ENCODE data around the gene P2RY2. TPM values are rescaled to one million over a fixed set of nuclear protein-coding genes. Genes with fewer than 3 reads are reported as not detected.

Gene P2RY2
- total RNA-seq, 2 experiments from 2014 or later, result not detected

DNA sequence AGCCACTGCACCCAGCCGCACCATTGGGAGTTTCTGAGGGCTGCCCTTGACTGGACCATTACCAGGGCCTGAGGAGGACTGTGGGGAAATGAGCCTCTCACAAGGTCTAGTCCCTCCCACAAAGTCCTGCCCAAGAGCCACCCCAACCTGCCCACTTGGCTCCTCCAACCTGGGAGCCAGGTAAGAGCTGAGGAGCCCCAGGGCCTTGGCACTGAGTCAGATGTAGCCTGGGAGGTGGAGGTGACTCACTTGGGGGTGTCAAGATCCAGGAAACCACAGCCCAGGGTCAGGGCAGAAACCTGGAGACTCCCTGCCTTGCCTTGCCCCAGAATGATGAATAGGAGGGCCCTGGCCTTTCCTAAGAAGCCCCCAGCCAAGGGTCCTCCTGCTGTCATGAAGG, 25.8 kb upstream of the P2RY2 start:
- ChIA-PET POLR2A (no interaction called here), CTCF (no interaction called here)
- no peaks in the 10 kb centered on the region for H3K27me3 Mint-ChIP-seq
- Histone ChIP-seq H3K27ac (ENCODE audit: low read depth in 1 of 2, low read length in 2 of 2) (no peak overlapping the region), H3K4me3 (ENCODE audit: low read length) (no peak overlapping the region), H3K9me3 (ENCODE audit: control insufficient read depth in 1 of 2, insufficient read depth in 1 of 2, low read length in 2 of 2) (no peaks in the 10 kb centered on the region), H3K4me1 (ENCODE audit: insufficient read depth, low read length) (no peaks in the 10 kb centered on the region), H3K27me3 (ENCODE audit: control insufficient read depth in 1 of 2, insufficient read depth in 2 of 2, low read length in 2 of 2) (no peaks in the 10 kb centered on the region), H3K36me3 (ENCODE audit: insufficient read depth, low read length) (no peaks in the 10 kb centered on the region)
- TF ChIP-seq, protein P1, sequence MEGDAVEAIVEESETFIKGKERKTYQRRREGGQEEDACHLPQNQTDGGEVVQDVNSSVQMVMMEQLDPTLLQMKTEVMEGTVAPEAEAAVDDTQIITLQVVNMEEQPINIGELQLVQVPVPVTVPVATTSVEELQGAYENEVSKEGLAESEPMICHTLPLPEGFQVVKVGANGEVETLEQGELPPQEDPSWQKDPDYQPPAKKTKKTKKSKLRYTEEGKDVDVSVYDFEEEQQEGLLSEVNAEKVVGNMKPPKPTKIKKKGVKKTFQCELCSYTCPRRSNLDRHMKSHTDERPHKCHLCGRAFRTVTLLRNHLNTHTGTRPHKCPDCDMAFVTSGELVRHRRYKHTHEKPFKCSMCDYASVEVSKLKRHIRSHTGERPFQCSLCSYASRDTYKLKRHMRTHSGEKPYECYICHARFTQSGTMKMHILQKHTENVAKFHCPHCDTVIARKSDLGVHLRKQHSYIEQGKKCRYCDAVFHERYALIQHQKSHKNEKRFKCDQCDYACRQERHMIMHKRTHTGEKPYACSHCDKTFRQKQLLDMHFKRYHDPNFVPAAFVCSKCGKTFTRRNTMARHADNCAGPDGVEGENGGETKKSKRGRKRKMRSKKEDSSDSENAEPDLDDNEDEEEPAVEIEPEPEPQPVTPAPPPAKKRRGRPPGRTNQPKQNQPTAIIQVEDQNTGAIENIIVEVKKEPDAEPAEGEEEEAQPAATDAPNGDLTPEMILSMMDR (IDR thresholded peaks at IDR 0.05), result no peak
- no peak overlapping the region for H3K27ac Mint-ChIP-seq
- H3K9me3 Mint-ChIP-seq, result no peaks in the 10 kb centered on the region
- no peaks in the 10 kb centered on the region for H3K36me3 Mint-ChIP-seq (ENCODE audit: low read depth)
- no peak overlapping the region for H3K4me3 Mint-ChIP-seq
- no peak for ATAC-seq (ENCODE audit: poor library complexity)
- no peak for DNase-seq
- H3K4me1 Mint-ChIP-seq (ENCODE audit: low read depth), result no peaks in the 10 kb centered on the region
- intact Hi-C loops (cut with DNase I, micrococcal nuclease), result no loop called here

DNA sequence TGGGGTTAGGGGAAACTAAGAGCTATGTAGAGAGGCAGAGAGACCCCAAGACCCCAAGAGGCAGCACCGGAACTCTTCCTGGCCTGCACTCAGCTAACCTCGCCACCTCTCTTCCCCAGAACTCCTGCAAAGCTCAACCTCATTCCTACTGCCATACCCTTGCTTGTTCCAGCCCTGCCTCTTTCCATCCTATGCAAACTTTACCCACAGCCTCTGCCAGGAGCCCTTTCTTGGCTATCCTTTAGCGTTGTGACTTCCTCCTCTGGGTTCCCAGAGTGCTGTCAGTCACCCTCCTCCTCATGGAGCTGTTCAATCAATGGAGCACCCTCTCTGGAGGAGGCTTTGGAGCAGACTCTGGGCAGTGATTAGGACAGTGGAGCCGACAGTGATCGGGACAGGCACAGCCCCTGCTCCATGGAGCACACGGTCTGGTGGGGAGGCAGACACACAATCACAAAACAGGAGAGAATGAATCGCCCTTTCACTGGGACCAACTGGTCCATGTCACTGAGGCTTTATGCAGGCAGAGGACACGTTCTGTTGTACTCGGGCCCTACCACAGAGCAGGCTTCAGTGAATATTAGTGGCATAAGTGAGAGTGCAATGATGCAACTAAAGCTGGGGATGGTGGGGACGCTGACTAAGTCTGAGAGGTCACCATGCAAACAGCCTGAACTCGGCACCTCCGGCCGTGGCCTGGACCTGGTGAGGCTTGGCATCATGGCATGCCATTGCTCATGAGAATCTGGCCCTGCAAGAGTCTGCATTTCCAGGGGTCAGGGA, 24.6 kb upstream of the P2RY2 start:
- Mint-ChIP-seq H3K36me3 (ENCODE audit: low read depth) (no peaks in the 10 kb centered on the region), H3K9me3 (no peaks in the 10 kb centered on the region), H3K4me3 (no peak overlapping the region), H3K4me1 (ENCODE audit: low read depth) (no peaks in the 10 kb centered on the region), H3K27ac (no peak overlapping the region), H3K27me3 (no peaks in the 10 kb centered on the region)
- no peaks in the 10 kb centered on the region for H3K4me1 ChIP-seq (ENCODE audit: insufficient read depth, low read length)
- ATAC-seq (ENCODE audit: poor library complexity) (no peak), DNase-seq (no peak)
- ChIA-PET POLR2A (no interaction called here), CTCF (no interaction called here)
- no peaks in the 10 kb centered on the region for H3K36me3 ChIP-seq (ENCODE audit: insufficient read depth, low read length)
- H3K27ac ChIP-seq (ENCODE audit: low read depth in 1 of 2, low read length in 2 of 2), result no peak overlapping the region
- no peaks in the 10 kb centered on the region for H3K27me3 ChIP-seq (ENCODE audit: control insufficient read depth in 1 of 2, insufficient read depth in 2 of 2, low read length in 2 of 2)
- H3K4me3 ChIP-seq (ENCODE audit: low read length), result no peak overlapping the region
- TF ChIP-seq, protein P1 (IDR thresholded peaks at IDR 0.05), result no peak
- no peaks in the 10 kb centered on the region for H3K9me3 ChIP-seq (ENCODE audit: control insufficient read depth in 1 of 2, insufficient read depth in 1 of 2, low read length in 2 of 2)
- intact Hi-C loops (cut with DNase I, micrococcal nuclease), result no loop called here

GRCh38 chr11:73194034-73194507, 24.0 kb upstream of the P2RY2 start:
- Mint-ChIP-seq H3K4me1 (ENCODE audit: low read depth) (no peaks in the 10 kb centered on the region), H3K36me3 (ENCODE audit: low read depth) (no peaks in the 10 kb centered on the region), H3K27ac (no peak overlapping the region), H3K9me3 (no peaks in the 10 kb centered on the region), H3K27me3 (no peaks in the 10 kb centered on the region), H3K4me3 (no peak overlapping the region)
- DNase-seq (no peak), ATAC-seq (ENCODE audit: poor library complexity) (no peak)
- CTCF ChIA-PET, result no interaction called here
- Histone ChIP-seq H3K4me1 (ENCODE audit: insufficient read depth, low read length) (no peaks in the 10 kb centered on the region), H3K4me3 (ENCODE audit: low read length) (no peak overlapping the region), H3K27ac (ENCODE audit: low read depth in 1 of 2, low read length in 2 of 2) (no peak overlapping the region), H3K9me3 (ENCODE audit: control insufficient read depth in 1 of 2, insufficient read depth in 1 of 2, low read length in 2 of 2) (no peaks in the 10 kb centered on the region), H3K36me3 (ENCODE audit: insufficient read depth, low read length) (no peaks in the 10 kb centered on the region), H3K27me3 (ENCODE audit: control insufficient read depth in 1 of 2, insufficient read depth in 2 of 2, low read length in 2 of 2) (no peaks in the 10 kb centered on the region)
- POLR2A ChIA-PET, result no interaction called here
- TF ChIP-seq, protein P1 (IDR thresholded peaks at IDR 0.05), result no peak
- intact Hi-C loops (cut with DNase I, micrococcal nuclease), result no loop called here
